ENCODE results near the gene NUP54. TPM values are rescaled to one million over a fixed set of nuclear protein-coding genes. Genes with fewer than 3 reads are reported as not detected.

NUP54 gene
- polyA plus RNA-seq, 1 experiment: 54.5 TPM

GRCh38 chr4:76174216-76174615, 26.0 kb upstream of the NUP54 start:
- no peaks in the 10 kb centered on the region for H3K9me3 ChIP-seq (ENCODE audit: control insufficient read depth, insufficient read depth, low read length)
- POLR2A ChIA-PET: no interaction called here
- TF ChIP-seq CTCF (IDR thresholded peaks at IDR 0.05; ENCODE audit: low read depth, low read length): no peak
- no peak for DNase-seq (ENCODE audit: low read depth, low spot score)
- no peak overlapping the region for H3K27ac ChIP-seq (ENCODE audit: low read depth, low read length)
- H3K4me3 ChIP-seq (ENCODE audit: low read depth, low read length): no peak overlapping the region
- no peaks in the 10 kb centered on the region for H3K27me3 ChIP-seq (ENCODE audit: control insufficient read depth, insufficient read depth, low read length)
- CTCF ChIA-PET: interaction anchor here (0.5 kb wide), 1 partner anchor 247 kb away, joined by 3 read pairs; no protein-coding TSS in a partner anchor

- H3K9me3 ChIP-seq (ENCODE audit: control insufficient read depth, insufficient read depth, low read length): no peaks in the 10 kb centered on the region
- H3K27me3 ChIP-seq (ENCODE audit: control insufficient read depth, insufficient read depth, low read length): no peaks in the 10 kb centered on the region
- DNase-seq (ENCODE audit: low read depth, low spot score): no peak
- H3K4me3 ChIP-seq (ENCODE audit: low read depth, low read length): no peak overlapping the region
- TF ChIP-seq CTCF (IDR thresholded peaks at IDR 0.05; ENCODE audit: low read depth, low read length): no peak
- ChIA-PET POLR2A (no interaction called here), CTCF (interaction anchor here (1.0 to 6.9 kb wide), 2 partner anchors 11 to 14 kb away, joined by 4 to 65 read pairs; no protein-coding TSS in a partner anchor)
- no peak overlapping the region for H3K27ac ChIP-seq (ENCODE audit: low read depth, low read length)
Observed at GRCh38 chr4:76168688-76169087, 20.5 kb upstream of the NUP54 start.

DNA sequence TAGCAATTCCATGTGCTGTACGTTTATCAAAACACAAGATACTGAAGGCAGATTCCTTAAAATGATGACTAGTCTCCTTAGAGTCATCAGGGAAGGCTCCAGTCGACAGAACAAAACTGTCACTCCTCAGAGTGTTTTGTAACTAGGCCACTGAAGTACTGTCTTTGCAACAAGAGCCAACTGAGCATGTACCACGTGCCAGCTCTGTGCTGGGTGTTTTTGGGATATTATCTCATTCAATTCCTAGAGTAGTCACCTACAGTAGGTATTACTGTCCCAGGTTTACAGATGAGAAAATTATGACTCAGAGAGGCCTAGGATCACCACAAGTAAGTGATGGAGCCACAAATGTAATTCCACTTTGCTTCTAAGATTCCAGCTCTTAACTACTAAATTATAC, 18.3 kb upstream of the NUP54 start:
- Histone ChIP-seq H3K27me3 (ENCODE audit: control insufficient read depth, insufficient read depth, low read length) (no peaks in the 10 kb centered on the region), H3K9me3 (ENCODE audit: control insufficient read depth, insufficient read depth, low read length) (no peaks in the 10 kb centered on the region), H3K27ac (ENCODE audit: low read depth, low read length) (no peak overlapping the region), H3K4me3 (ENCODE audit: low read depth, low read length) (no peak overlapping the region)
- no peak for TF ChIP-seq CTCF (IDR thresholded peaks at IDR 0.05; ENCODE audit: low read depth, low read length)
- DNase-seq (ENCODE audit: low read depth, low spot score): no peak
- ChIA-PET POLR2A (no interaction called here), CTCF (interaction anchor here (6.9 kb wide), 1 partner anchor 14 kb away, joined by 65 read pairs; no protein-coding TSS in a partner anchor)

DNA sequence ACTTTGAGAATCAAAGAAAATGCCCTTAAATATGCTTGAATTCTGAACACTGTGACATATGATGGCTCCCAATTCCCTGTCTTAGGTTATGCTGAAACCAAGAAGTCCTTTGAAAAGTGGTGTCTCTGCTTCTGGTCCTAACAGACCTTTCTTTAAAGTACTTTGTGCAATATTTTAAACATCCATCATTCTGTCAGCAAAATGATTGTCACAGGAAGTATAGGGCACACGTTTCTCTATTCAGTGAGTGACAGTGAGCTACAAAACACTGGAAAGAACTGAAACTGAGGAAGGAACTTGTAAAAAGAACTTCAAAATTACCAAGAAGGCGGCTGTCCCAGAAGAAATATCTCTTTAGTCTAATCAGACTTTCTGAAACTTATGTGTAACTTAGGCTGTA, 12.2 kb upstream of the NUP54 start:
- TF ChIP-seq CTCF (IDR thresholded peaks at IDR 0.05; ENCODE audit: low read depth, low read length): no peak
- ChIA-PET CTCF (interaction anchor here (2.1 kb wide), 1 partner anchor 20 kb away, joined by 13 read pairs; no protein-coding TSS in a partner anchor), POLR2A (no interaction called here)
- Histone ChIP-seq H3K27me3 (ENCODE audit: control insufficient read depth, insufficient read depth, low read length) (no peaks in the 10 kb centered on the region), H3K4me3 (ENCODE audit: low read depth, low read length) (no peak overlapping the region), H3K9me3 (ENCODE audit: control insufficient read depth, insufficient read depth, low read length) (no peaks in the 10 kb centered on the region), H3K27ac (ENCODE audit: low read depth, low read length) (no peak overlapping the region)
- DNase-seq (ENCODE audit: low read depth, low spot score): no peak

GRCh38 chr4:76156635-76157034, 8.4 kb upstream of the NUP54 start:
- ChIA-PET POLR2A (no interaction called here), CTCF (interaction anchor here (1.4 kb wide), 1 partner anchor 23 kb away, joined by 12 read pairs; no protein-coding TSS in a partner anchor)
- no peak overlapping the region for H3K27ac ChIP-seq (ENCODE audit: low read depth, low read length)

More at GRCh38 chr4:76156635-76157034, 8.4 kb upstream of the NUP54 start:
- Histone ChIP-seq H3K9me3 (ENCODE audit: control insufficient read depth, insufficient read depth, low read length) (no peaks in the 10 kb centered on the region), H3K4me3 (ENCODE audit: low read depth, low read length) (no peak overlapping the region), H3K27me3 (ENCODE audit: control insufficient read depth, insufficient read depth, low read length) (no peaks in the 10 kb centered on the region)
- no peak for TF ChIP-seq CTCF (IDR thresholded peaks at IDR 0.05; ENCODE audit: low read depth, low read length)
- DNase-seq (ENCODE audit: low read depth, low spot score): no peak

Data from AG04450 (cell line).